Measurements from ENCODE around the gene NASP.

NASP gene

DNA sequence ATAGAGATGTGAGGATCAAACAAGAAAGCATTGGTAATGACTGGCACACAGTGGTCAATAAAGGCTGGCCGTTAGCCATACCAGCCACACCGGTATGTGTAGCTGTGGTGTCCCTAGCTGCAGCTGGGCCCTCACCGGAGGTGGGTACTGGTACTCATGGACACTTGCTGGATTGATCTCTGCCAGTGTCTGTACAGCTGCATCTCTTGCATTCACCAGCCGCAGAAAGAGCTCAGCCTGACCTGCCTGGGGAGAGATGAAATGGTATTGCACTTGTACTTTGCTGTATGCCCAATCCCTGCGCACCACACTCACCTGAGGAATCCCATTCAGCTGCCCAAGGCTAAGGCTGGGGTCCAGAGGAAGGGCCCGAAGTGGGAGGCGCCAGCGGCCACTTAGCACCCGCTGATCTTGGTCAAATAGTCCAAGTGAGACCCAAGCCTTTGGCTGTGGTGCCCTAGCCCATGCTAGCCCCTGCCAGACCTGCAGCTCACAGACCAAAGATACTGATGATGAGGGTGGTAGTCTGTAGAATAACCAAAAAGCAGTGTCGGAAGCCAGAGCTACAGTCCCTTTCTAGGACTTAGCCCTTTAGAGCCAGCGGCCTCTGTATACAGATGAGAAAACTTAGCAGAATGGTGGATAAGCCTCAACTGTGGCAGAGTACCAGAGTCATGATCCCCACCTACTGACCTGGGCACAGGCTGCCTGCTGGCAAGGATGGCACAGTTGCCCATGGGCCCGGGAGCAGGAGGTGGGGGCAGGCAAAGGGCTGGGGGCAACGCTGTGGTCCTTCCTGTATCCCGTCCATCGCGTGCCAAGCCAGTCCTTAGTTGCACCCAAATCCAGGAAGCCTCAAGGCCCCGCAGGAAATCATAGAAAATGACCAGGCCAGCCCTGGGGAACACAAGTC lies 37.0 kb downstream of the NASP start:
- DNase-seq (ENCODE audit: low read depth) = no peak

DNA sequence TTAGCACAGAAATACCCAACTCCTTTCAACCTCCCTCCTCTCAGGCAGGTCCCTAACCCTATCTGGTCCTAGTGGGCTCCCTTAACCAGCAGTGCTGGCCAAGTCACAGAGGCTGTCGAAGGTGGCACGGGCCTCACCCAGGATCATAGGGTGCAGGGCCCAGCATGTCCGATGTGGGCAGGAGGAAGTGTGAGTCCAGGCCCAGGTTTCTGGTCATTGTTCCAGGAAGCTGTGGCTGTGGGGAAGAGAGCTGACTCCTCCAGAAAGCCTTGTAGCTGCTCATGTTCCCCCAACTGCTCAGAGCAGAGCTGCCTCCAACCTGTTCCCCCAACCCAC lies 37.6 kb downstream of the NASP start:
- DNase-seq (ENCODE audit: low read depth) = no peak

DNA sequence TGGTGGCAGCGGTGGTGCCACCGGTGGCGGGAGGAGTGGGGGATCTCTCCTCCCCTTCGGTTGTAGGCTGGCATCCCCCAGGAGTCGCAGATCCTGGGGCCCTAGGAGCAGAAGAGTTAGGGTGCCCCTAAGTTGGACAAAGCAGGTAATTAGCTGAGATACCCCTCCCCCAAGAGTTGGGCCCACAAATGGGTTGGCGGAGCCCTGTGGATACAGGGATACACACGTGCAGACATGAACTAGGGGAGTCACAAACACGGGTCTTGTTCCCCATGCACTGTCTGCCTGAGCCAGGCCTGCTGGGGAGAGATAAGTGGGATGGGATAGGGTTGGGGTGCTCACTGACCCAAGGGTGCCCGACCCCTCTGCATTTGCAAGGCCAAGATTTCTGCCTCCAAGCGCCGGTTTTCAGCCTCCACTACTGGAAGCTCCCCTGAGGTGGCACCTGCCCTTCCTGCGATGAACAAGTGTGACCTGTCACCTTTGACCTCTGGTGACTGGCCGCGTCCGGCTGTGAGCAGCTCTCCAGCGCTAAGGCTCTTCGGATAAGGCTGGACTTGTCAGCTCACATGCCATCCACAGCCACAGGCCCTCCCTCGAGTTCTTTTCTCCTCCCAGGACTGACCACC lies 38.2 kb downstream of the NASP start:
- DNase-seq (ENCODE audit: low read depth) = no peak

DNA sequence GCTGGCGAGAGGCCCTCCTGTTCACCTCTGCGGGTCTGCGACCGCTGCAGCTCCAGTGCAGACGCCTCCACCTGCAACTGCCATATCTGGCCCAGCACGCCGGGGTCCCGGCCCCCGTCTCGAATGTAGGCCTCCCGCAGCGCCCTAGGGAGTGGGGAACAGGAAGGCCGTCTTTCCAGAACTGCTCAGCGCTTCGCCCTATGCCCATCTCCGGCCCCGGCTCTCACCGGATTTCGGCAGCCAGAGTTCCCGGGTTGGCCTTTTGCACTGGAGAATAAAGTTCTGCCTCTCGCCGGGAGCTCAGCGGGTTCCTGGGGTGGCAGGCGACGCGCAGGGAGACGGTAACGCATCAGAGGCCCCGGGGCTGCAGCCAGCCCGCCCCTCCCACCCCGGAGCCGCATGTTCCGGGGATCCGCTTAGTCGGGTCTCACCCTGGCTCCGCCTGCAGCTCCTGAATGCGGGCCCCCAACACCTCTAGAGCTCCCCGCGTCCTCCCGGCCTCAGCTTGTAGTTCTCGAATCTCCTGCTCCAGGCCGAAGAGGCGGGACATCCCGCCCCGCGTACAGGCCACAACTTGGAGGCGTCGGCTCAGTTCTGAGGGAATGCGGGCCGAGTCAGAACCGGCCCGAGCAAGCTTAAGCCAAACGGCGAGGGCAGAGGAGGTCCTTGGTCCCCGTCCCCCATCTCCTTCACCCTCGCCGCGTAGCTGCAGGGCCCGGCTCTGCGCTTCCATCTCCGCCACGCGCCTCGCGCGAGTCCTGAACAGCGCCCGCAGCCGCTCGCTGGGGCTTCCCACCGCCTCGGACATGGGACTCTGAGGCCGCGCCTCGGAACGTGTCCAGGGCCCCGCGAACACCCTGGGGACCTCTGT lies 38.9 kb downstream of the NASP start:
- no peak for DNase-seq (ENCODE audit: low read depth)

DNA sequence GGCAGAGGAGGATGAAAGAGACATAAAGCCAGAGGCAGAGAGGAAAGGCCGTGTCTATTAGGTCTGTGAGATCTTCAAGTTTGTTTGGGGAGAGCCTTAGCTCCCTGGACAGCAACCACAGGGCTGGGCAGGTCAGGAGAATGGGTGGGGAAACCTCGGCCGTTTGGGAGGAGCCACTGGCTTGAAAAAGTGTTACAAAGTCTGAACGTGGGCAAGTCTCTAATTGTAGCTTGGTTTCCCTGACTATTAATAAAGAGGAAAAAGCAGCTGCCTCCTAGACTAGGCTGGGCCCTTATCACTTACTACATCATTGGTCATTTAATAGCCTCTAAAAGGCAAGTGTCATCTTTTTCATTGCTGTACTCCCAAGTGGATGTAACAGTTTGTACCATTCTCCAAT lies 40.1 kb downstream of the NASP start, which contains the start of gene CCDC17:
Gene CCDC17 (minus strand): TSS at position 83 of the 400 bp plus-strand sequence. CDS start 145 bp downstream, outside the sequence.
- no peak for DNase-seq (ENCODE audit: low read depth)

DNA sequence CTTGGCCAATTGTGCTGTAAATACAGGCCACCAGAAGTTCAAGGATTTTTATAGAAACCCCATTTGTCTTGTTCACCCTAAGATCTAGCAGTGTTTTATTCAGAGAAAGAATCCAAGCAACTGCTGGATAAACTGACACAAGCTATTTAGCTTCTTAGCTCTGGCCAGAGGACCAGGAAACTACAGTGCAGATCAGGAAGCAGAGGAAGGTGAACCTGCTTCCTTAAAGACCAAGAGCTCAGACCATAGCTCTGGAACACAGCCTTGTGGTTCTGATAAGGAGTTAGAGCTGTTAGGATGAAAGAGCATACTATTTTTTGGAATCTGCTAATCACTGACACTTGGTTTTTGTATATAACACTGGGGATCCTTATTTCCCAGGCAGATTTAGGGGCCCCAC lies 45.2 kb downstream of the NASP start:
- DNase-seq (ENCODE audit: low read depth) = no peak

DNA sequence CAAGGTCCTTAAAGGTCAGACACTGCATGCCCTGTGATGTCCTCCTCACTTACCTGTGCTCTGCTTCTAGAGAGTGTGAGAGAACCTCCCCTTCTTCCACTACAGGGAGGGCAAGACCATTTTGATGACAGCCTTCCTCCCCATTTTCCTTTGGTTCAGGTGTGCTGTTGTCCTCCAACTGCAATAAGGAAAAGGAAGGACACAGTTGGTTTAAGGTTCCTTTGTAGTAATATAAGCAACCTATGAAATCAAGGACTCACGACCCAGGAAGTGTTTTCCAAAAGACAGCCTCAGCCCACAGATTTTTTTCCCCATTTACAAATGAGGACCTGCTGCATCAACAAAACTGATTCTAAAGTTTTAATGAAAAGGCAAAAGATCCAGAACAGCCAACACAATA lies 46.6 kb downstream of the NASP start:
- no peak for DNase-seq (ENCODE audit: low read depth)

DNA sequence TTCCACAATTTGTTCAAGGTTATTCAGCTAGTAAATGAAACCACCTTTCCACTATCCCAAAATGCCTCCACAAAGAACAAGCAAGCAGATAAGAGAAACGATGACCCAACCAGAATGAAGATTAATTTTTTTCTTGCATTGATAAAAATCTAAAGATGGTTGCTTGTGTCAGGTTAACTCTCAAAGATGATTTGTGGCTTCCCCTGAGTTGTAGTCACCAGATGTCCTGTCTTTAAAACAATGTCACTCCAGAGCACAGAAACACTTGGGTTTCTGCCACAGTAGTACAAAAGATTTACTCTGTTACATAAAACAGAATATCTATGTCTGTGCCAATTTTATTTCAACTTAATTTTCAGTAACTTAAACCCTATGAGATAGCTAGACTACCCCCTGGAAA lies 51.4 kb downstream of the NASP start:
- no peak for DNase-seq (ENCODE audit: low read depth)

DNA sequence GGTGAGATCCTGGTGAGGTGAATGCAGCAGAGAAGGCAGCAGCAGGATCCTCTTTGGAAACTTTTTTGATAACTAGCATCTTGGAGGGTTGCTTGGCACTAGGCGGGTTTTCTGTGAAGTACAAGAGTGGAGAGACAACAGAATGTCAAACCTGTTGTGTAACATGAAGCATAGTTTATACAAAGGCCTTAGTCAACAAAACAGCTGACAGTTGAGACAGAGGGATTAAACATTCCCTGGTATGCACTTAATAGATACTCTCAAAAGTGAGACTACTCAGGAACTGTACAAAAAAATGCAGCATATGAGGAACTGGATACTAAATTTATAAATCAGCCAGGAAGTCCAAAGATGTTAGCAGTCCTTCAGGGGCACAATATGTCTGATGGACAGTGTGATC lies 56.5 kb downstream of the NASP start:
- no peak for DNase-seq (ENCODE audit: low read depth)

DNA sequence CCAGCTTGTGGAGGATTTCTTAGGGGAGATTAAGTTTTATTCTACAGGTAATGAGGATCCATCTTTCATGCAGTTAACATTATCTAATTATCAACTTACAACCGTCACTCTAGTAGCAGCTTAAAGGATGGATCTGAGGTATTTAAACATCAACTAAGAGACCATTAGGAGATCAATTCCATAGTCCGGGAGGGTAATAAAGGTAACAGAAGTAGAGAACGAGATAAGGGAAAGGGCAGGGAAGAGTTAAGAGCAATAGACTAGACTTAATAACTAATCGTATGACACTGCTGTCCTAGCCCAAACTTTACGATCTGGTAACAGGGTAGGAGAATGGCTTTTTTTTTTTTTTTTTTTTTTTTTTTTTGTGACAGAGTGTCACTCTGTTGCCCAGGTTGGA lies 59.5 kb downstream of the NASP start:
- DNase-seq (ENCODE audit: low read depth) = no peak

DNA sequence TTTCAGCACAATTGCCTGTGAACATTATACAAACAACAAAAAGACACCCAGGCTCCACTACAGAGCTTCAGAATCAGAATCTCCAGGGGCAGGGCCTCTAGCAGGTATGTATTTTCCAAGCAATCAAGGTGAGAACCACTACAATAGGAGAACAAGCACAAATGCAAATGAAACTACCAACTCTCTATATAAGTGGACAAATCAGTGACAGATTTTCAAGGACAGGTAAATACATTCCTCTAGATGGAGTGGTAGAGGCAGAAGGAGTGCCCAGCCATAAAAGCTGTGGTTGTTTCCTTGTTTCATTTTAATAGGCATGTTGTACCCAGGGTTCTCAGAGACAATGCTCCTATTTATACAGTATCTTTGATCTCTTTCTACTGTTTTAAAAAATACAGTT lies 60.1 kb downstream of the NASP start:
- no peak for DNase-seq (ENCODE audit: low read depth)

DNA sequence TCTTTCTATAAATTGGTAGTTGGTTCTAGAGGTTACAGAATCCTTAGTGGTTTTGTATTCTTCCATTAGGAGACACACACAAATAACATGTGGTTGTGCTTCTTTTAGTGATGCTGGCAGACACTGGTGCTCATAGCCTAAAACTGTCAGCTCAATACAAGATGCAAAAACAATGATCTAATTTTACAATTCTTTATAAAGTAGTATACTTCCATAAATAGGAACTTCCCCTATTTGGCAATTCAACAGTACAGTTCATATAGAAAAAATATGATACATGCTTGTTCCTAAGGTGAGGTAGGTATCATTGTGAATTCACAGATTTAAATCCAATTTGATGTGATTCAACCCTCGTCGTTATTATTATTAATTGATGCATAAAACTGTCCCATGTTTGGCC lies 60.8 kb downstream of the NASP start:
- DNase-seq (ENCODE audit: low read depth) = no peak

DNA sequence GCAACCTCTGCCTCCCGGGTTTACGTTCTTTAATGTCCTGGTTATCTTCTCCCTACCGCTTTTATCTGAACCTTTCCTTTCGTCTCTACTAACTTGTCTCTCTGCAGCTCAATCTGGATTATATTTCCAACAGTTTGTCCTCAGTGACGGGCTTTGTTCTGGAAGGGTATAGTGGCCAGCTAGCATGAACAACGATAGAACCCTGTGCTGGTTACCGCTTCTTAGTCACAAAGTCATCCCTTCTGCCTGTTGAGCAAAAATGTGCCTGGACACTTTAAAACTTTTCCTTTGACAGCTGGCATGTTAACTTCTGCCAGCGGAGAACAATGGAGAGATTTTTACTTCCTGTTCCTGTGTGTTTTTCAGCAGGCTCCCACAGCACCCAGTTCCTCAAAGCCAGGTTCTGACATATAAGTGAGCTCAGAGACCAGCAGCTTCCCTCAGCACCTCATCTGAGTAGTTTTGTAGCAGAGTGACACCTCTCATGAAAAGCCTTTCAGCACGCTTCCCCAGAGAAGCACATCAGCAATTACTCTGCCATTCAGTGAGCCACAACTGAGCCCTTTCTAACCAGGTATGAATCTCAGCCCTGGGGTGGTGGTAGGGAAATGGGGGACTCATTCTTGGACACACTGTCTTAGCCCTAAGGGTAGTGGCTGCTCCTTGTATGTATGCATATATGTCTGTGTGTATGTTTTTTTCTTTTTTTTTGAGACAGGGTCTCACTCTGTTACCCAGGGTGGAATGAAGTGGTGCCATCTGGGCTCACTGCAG lies 63.6 kb downstream of the NASP start:
- DNase-seq (ENCODE audit: low read depth) = no peak

DNA sequence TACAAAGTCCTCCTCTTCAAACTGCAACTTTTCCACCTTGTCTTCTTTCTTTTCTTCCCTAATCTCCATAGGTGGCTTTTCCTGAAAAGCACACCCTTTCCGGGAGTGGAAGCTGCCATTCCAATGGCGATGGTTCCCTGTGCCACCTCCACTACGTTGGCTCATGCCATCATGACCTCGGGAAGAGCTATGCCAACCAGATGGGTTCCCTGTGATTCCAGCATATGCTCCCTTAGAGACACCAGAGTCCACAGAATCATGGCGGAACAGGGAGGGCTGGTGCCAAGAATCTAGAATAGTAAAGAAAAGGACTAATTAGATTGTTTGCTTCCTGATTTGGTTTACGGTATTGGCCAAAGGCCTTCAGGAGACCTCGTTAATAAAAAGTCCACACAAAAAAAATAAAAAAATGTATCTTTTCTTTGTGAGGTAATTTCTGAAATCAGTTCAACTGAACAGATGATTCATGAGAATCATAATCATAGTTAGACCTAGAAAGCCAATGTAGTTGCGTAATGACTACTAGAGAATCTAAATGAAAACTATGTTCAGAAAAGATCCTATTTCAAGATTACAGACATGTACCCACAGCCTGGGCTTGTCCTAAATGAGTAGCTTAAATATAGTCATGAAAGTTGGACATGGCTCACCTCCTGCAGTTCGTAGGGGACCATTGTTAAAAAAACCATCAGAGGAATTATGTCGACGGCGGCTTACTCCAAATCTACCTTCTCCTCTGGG lies 70.9 kb downstream of the NASP start:
- no peak for DNase-seq (ENCODE audit: low read depth)

DNA sequence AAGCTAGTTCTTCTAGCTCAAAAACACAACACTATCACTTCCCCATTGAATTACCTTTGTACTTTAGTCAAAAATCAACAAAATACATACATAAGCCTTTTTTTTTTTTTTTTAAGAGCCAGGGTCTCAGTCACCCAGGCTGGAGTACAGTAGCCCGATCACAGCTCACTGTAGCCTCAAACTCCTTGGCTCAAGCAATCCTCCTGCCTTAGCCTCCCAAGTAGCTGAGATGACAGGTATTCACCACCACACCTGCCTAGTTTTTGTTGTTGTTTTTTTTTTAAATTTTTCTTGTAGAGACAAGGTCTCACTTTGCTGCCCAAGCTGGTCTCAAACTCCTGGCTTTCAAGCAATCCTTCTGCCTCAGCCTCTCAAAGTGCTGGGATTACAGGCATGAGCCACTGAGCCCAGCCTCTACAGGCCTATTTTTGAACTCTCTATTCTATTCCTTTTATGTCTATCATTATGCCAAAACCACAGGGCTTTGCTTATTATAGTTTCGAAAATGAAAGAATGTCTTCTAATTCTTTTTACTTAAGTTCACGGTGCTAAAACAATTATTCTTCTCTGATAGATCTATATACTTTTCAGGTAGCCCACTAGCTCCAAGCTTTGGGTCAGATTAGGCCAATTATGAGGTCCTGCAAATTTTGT lies 72.9 kb downstream of the NASP start:
- no peak for DNase-seq (ENCODE audit: low read depth)

DNA sequence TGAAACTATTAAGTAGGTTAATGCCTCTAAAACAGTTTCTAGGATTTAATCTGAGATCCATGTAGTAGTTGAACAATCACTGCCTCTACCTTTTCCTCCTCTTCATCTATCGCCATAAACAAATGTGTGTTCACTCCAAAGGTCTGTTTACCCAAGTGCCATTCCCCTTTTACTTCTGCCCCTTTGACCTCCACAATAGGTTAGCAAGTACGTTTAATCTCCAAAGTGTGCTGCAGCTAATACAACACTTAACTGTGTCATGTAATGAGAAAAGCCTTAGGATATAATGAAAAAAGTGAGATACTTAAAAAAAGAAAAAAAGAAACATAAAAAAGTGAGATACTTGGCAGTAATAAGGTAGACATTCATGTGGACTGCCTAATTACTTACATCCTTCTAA lies 74.3 kb downstream of the NASP start:
- DNase-seq (ENCODE audit: low read depth) = no peak

DNA sequence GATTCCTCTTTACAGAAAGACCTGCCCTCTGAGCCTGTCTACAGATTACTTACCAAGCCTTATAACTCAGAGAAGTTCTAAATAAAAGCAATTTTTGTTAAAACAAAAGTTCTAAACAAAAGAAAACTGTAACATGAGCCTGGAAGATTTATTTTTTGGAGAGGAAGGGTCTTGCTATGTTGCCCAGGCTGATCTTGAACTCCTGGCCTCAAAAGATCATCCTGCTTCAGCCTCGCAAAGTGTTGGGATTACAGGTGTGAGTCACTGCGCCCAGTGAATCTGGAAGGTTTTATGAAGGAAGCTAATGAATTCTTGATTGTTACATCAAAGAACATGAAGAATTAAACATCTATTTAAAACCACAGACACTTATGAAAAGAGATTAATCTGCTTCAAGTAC lies 75.4 kb downstream of the NASP start:
- no peak for DNase-seq (ENCODE audit: low read depth)

DNA sequence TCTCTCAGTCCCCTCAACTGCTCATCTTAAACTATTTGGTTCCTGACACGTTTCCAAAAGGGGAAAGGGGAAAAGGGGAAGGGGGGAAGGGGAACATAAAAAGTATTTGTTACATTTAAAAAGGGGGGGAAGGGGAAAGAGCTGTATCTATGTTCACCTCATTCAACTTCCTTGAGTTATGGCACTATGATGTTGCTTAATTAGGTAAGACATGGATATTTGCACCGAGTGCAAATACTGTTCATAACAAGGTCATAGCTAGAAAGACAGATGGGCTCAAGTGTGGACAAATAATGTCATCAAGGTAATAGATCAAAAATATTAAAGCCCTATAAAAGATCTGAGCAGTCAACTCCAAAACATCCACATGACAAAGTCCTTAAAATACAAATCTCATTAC lies 76.5 kb downstream of the NASP start:
- no peak for DNase-seq (ENCODE audit: low read depth)

DNA sequence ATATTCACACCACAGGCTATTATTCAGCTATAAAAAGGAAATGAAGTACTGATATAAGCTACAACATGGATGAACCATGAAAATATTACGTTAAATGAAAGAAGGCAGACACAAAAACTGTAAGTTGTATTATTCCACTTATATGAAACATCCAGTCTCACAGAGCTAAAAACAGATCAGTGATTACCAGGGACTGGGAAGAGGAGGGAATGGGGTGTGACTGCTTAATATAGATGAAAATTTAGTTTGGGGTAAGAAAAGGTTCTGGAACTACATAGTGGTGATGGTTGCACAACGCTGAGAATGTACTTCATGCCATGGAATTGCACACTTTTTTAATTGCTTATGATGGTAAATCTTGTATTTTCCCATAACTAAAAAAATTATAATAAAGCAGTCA lies 83.0 kb downstream of the NASP start:
- no peak for DNase-seq (ENCODE audit: low read depth)

DNA sequence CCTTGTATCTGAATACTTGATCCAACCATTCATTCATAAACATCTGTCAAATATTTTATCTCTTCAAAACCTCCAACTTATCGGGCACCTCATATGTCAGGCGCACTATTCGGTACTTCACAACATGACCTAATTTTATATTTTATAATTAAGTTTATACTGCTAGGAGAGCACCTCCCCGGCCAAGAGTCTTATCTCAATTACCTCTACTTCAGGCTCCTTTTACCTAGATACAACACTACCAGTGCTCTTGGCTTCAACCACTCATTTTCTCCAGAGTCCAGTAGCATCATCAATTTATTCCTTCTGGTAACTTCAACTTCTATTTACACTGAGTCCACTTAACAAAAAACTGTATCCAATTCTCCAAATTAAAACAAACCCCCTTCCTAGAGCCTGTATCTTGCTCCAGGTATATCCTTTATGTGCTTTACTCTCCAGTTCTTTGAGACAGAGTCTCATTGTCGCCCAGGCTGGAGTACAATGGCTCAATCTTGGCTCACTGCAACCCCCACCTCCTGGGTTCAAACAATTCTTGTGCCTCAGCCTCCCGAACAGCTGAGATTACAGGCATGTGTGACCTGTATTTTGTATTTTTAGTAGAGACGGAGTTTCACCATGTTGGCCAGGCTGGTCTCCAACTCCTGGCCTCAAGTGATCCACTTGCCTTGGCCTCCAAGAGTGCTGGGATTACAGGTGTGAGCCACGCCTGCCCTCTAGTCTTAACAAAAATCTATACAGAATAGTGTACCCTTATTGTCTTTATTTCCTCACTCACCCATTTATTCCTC lies 83.7 kb downstream of the NASP start:
- no peak for DNase-seq (ENCODE audit: low read depth)

Measured in stimulated activated CD8-positive, alpha-beta memory T cell treated with anti-CD3 and anti-CD28 coated beads, Interleukin-12 subunit alpha, Interleukin-12 subunit beta, amount 100 ng/mL, for 1 hour (primary cell).